K562 (cell line): ENCODE results near the gene STK32C. TPM values are rescaled to one million over a fixed set of nuclear protein-coding genes. Genes with fewer than 3 reads are reported as not detected.
A peak's percentile ranks its signal among the peaks of the same experiment; 100 is the strongest.

Experiments
- ASH1L ChIP-seq: fragments of 450-650 bp; IDR thresholded peaks from 2 replicates; pipeline ENCODE4 v1.6.1; 2018; ENCODE audit warnings: borderline replicate concordance, mild to moderate bottlenecking, low read depth; ENCODE audit not compliant: partially characterized antibody
- CBX2 ChIP-seq: fragments of 200-600 bp; sonication (generic); IDR thresholded peaks from one replicate; pipeline ENCODE4 v1.6.1; 2012; ENCODE audit warnings: mild to moderate bottlenecking, low read length, inconsistent platforms; ENCODE audit not compliant: insufficient read depth, poor library complexity, severe bottlenecking
- ETV5 ChIP-seq: sonication (generic); formaldehyde crosslinking; IDR thresholded peaks from 2 replicates; pipeline ENCODE4 v1.4.0; 2020; ENCODE audit warnings: low read depth, mild to moderate bottlenecking, missing genetic modification reagents
- HNRNPL ChIP-seq: fragments of 200-400 bp; formaldehyde crosslinking; IDR thresholded peaks from 2 replicates; pipeline ENCODE4 v1.6.1; 2017; ENCODE audit warnings: low read depth, mild to moderate bottlenecking, low read length
- HSF4 ChIP-seq: fragments of 250-450 bp; sonication (Bioruptor Pico); IDR thresholded peaks from 2 replicates; pipeline ENCODE4 v2.1.2; 2022; ENCODE audit warnings: mild to moderate bottlenecking, moderate library complexity, borderline replicate concordance
- IFI16 ChIP-seq: fragments of 250-450 bp; sonication (Bioruptor Pico); IDR thresholded peaks from 2 replicates; pipeline ENCODE4 v2.1.2; 2022; ENCODE audit warnings: mild to moderate bottlenecking, inconsistent platforms
- L3MBTL2 ChIP-seq: fragments of 450-650 bp; IDR thresholded peaks from 2 replicates; pipeline ENCODE4 v1.6.1; 2016; ENCODE audit warnings: mild to moderate bottlenecking, moderate library complexity
- MEIS2 ChIP-seq: fragments of 450-650 bp; IDR thresholded peaks from 2 replicates; pipeline ENCODE4 v1.6.1; 2014; ENCODE audit warnings: mild to moderate bottlenecking; ENCODE audit not compliant: partially characterized antibody
- PHF20 ChIP-seq: fragments of 450-650 bp; IDR thresholded peaks from 2 replicates; pipeline ENCODE4 v1.6.1; 2018; ENCODE audit not compliant: partially characterized antibody
- TCF7 ChIP-seq: sonication (generic); IDR thresholded peaks from 2 replicates; pipeline ENCODE4 v1.6.1; 2016; ENCODE audit warnings: antibody characterized with exemption, borderline replicate concordance
- TFAM ChIP-seq: fragments of 250-450 bp; sonication (Bioruptor Pico); conservative IDR thresholded peaks from 2 replicates; pipeline ENCODE4 v1.5.0; 2021; ENCODE audit warnings: mild to moderate bottlenecking, moderate library complexity
- ZBED1 ChIP-seq: IDR thresholded peaks from 2 replicates; pipeline ENCODE4 v1.6.1; 2014
- ZC3H8 ChIP-seq: fragments of 450-650 bp; IDR thresholded peaks from 2 replicates; pipeline ENCODE4 v1.6.1; 2017
- ZNF175 ChIP-seq: fragments of 200-800 bp; sonication (Bioruptor generic); IDR thresholded peaks from 2 replicates; pipeline ENCODE4 v1.6.1; 2016; ENCODE audit warnings: low read depth, mild to moderate bottlenecking, missing genetic modification characterization, missing compliant biosample characterization
- ZNF253 ChIP-seq: fragments of 250-450 bp; sonication (Bioruptor Pico); conservative IDR thresholded peaks from 2 replicates; pipeline ENCODE4 v1.6.1; 2021; ENCODE audit warnings: mild to moderate bottlenecking
- ZNF282 ChIP-seq: sonication (generic); formaldehyde crosslinking; IDR thresholded peaks from 2 replicates; pipeline ENCODE4 v1.8.1; 2023; ENCODE audit warnings: missing genetic modification reagents
- polyA plus RNA-seq, 8 experiments: library from polyadenylated mRNA; depleted of rRNA in 4 of 8; stranded (reverse) in 5 of 8; unstranded in 3 of 8; fragments of >200 nt; fragmentation: Nextera tagmentation in 2 of 8; fragmentation: Illumina TruSeq in 1 of 8; extraction: Ambion mirVana in 2 of 8; extraction: Trizol in 1 of 8; gene quantifications; 2 replicates each; pipeline versions ENCODE4 v1.2.1 to v1.2.3, GENCODE V29; 2011 to 2014; ENCODE audit warnings: inconsistent platforms in 1 of 8, missing spikeins in 1 of 8
- total RNA-seq, 7 experiments: library from RNA; depleted of rRNA in 6 of 7; stranded (reverse); fragments of >200 nt in 6 of 7; fragmentation: Illumina TruSeq in 2 of 7; extraction: Trizol in 2 of 7; gene quantifications; 2 replicates each; pipeline versions ENCODE4 v1.2.1 to v1.2.3, GENCODE V29; 2011 to 2021; ENCODE audit warnings: low replicate concordance in 1 of 7
- TF ChIP-seq, protein P1 (sequence below), 2 experiments: fragments of 450-650 bp in 1 of 2; sonication (generic) in 1 of 2; formaldehyde crosslinking in 1 of 2; IDR thresholded peaks; 2 replicates each; pipeline versions ENCODE4 v1.7.1 to v1.9.0; 2016 to 2022; ENCODE audit warnings: inconsistent platforms in 1 of 2, mild to moderate bottlenecking in 1 of 2, missing genetic modification reagents in 1 of 2
- TF ChIP-seq, protein P2 (sequence below): fragments of 450-650 bp; IDR thresholded peaks from 2 replicates; pipeline ENCODE4 v1.6.1; 2016; ENCODE audit warnings: antibody characterized with exemption

The STK32C gene
- total and polyA plus RNA-seq, 9 of the 15 experiments (the other 6 are each of a cell fraction or from before 2014, with no cell fraction given): 1.5 to 20.9 (median 6.5) TPM

DNA sequence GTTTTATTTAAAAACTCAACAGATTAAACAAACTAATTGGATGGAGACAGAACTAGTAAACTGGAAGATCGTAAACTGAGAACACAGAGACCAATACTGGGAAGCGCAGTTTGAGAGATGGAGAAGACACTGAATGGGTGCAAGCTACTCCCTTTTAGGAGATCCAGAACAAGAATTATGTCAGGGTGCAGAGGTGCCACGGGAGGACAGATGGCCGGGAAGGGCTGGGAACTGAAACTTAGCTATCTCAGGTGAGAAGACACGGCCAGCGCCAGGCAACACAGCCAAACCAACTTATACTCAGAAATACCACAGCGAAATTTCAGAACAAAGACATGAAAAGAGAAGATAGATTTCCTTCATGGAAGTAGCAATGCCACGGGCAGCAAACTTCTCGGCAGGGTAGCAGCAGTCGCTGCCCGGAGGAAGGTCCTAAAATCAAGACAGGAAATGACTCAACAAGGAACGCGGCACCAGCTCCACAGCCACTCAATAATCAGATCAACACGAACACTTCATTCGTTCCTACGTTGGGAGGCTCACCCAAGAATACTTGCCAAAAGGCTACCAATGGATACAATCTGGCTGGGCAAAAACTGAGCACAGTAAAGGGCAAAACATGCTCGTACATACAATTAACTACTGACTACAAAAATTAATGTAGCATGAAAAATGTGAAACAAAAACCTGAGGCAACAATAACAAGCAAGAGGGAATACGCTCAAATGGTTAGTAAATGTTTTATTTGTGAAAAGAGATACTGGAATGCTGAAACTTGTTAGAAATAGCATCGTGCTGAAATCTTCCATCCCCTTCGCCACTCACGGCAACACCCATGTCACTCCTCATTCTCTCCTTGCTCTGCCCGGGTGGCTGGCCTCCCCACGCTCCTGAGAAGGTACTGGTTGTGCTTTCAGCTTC, 22.1 kb upstream of the STK32C start (continued):
- TF ChIP-seq, protein P1, sequence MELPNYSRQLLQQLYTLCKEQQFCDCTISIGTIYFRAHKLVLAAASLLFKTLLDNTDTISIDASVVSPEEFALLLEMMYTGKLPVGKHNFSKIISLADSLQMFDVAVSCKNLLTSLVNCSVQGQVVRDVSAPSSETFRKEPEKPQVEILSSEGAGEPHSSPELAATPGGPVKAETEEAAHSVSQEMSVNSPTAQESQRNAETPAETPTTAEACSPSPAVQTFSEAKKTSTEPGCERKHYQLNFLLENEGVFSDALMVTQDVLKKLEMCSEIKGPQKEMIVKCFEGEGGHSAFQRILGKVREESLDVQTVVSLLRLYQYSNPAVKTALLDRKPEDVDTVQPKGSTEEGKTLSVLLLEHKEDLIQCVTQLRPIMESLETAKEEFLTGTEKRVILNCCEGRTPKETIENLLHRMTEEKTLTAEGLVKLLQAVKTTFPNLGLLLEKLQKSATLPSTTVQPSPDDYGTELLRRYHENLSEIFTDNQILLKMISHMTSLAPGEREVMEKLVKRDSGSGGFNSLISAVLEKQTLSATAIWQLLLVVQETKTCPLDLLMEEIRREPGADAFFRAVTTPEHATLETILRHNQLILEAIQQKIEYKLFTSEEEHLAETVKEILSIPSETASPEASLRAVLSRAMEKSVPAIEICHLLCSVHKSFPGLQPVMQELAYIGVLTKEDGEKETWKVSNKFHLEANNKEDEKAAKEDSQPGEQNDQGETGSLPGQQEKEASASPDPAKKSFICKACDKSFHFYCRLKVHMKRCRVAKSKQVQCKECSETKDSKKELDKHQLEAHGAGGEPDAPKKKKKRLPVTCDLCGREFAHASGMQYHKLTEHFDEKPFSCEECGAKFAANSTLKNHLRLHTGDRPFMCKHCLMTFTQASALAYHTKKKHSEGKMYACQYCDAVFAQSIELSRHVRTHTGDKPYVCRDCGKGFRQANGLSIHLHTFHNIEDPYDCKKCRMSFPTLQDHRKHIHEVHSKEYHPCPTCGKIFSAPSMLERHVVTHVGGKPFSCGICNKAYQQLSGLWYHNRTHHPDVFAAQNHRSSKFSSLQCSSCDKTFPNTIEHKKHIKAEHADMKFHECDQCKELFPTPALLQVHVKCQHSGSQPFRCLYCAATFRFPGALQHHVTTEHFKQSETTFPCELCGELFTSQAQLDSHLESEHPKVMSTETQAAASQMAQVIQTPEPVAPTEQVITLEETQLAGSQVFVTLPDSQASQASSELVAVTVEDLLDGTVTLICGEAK (IDR thresholded peaks at IDR 0.05): no peak; the same call in 1 of the 2 replicates
- TF ChIP-seq, protein P1 (CRISPR knock-in tag; IDR thresholded peaks at IDR 0.05): no peak
- TF ChIP-seq ZNF253 (CRISPR knock-in tag): no peak
- TF ChIP-seq ZC3H8: no peak
- peak; percentile 83 for TF ChIP-seq ETV5 (CRISPR knock-in tag)
- TF ChIP-seq, protein P2, sequence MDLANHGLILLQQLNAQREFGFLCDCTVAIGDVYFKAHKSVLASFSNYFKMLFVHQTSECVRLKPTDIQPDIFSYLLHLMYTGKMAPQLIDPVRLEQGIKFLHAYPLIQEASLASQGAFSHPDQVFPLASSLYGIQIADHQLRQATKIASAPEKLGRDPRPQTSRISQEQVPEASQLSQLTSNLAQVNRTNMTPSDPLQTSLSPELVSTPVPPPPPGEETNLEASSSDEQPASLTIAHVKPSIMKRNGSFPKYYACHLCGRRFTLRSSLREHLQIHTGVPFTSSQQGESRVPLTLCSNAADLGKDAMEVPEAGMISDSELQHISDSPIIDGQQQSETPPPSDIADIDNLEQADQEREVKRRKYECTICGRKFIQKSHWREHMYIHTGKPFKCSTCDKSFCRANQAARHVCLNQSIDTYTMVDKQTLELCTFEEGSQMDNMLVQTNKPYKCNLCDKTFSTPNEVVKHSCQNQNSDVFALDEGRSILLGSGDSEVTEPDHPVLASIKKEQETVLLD: peak; percentile 26; the same call in 1 of the 2 replicates
- no peak for TF ChIP-seq PHF20
- TF ChIP-seq L3MBTL2: no peak
- no peak for TF ChIP-seq TFAM (CRISPR knock-in tag)
- no peak for TF ChIP-seq CBX2
- TF ChIP-seq HSF4 (CRISPR knock-in tag): no peak
- no peak for TF ChIP-seq TCF7
- no peak for TF ChIP-seq ZNF282 (CRISPR knock-in tag)
- no peak for TF ChIP-seq MEIS2
- no peak for TF ChIP-seq ASH1L
- no peak for TF ChIP-seq IFI16 (CRISPR knock-in tag)
- peak; percentile 58; the same call in 1 of the 2 replicates for TF ChIP-seq ZNF175 (CRISPR knock-in tag)
- TF ChIP-seq ZBED1: no peak
- TF ChIP-seq HNRNPL: no peak
